HepG2 (cell line): Measurements from ENCODE around the gene CCDC195. TPM values are rescaled to one million over a fixed set of nuclear protein-coding genes. Genes with fewer than 3 reads are reported as not detected.

Experiments
- ATAC-seq: fragments of 200-7000 bp; cut with Tn5 transposase; 3 replicates; pipeline ENCODE4 v1.9.1; 2020; ENCODE audit warnings: mild to moderate bottlenecking, moderate library complexity
- BruUV-seq: library from RNA; stranded (reverse); fragments of 400-500 nt; replicated peaks from 2 replicates; lab custom pipeline; 2021; lab: Mats Ljungman, UMichigan
- CTCF ChIA-PET: fragments of 300-600 bp; formaldehyde crosslinking; extraction: SDS; loops from one replicate; lab custom pipeline; 2021; ENCODE audit warnings: low total read pairs, inconsistent platforms, low intra/inter-chr PET ratio; lab: Yijun Ruan, JAX
- POLR2A ChIA-PET: fragments of 350-600 bp; sonication (Branson Sonifier 250); formaldehyde crosslinking; loops from one replicate; lab custom pipeline; 2020; ENCODE audit warnings: antibody characterized with exemption, inconsistent platforms; lab: Yijun Ruan, JAX
- DNase-seq: peaks from one replicate; pipeline ENCODE4 v3.0.0-alpha.2; 2015; ENCODE audit warnings: low spot score
- FAIRE-seq: peaks from 3 replicates; lab custom pipeline; 2011; peaks lifted over from hg19 to GRCh38; lab: Jason Lieb, UNC
- H2AFZ ChIP-seq: one replicate; pipeline ENCODE4 v1.6.1; 2011; ENCODE audit warnings: low read length, inconsistent platforms
- H3K27ac ChIP-seq: fragments of 300-600 bp; 3 replicates; pipeline ENCODE4 v1.8.0; 2011; ENCODE audit warnings: mixed run types, mild to moderate bottlenecking, mixed read lengths, low read length, inconsistent platforms; ENCODE audit not compliant: insufficient read depth; ENCODE audit errors: extremely low read length
- H3K27me3 ChIP-seq, 2 experiments: fragments of 200-600 bp in 1 of 2; 2 replicates in 1 of 2; 3 replicates in 1 of 2; pipeline versions ENCODE4 v1.6.0 to v1.8.0; 2011; ENCODE audit warnings: low read length in 2 of 2, mild to moderate bottlenecking in 2 of 2, moderate library complexity in 2 of 2, inconsistent platforms in 1 of 2; ENCODE audit not compliant: insufficient read depth in 2 of 2, control insufficient read depth in 1 of 2
- H3K36me3 ChIP-seq, 2 experiments: fragments of 200-600 bp in 1 of 2; replicated peaks in 1 of 2; 2 replicates in 1 of 2; 3 replicates in 1 of 2; pipeline versions ENCODE4 v1.5.1 to v1.8.0; 2011; ENCODE audit warnings: low read length in 2 of 2, inconsistent platforms in 1 of 2; ENCODE audit not compliant: insufficient read depth in 2 of 2, control insufficient read depth in 1 of 2
- H3K4me1 ChIP-seq: 2 replicates; pipeline ENCODE4 v1.5.1; 2012; ENCODE audit warnings: low read length, inconsistent platforms; ENCODE audit not compliant: insufficient read depth
- H3K4me2 ChIP-seq: 2 replicates; pipeline ENCODE4 v1.6.0; 2011; ENCODE audit warnings: low read depth, low read length, inconsistent platforms
- H3K4me3 ChIP-seq, 3 experiments: fragments of 200-600 bp in 1 of 3; sonication (generic), shearing (Covaris generic) in 1 of 3; replicated peaks in 1 of 3; 2 replicates each; pipeline ENCODE4 v1.5.1; 2011 to 2016; ENCODE audit warnings: low read length in 3 of 3, inconsistent platforms in 2 of 3, low read depth in 2 of 3, mild to moderate bottlenecking in 2 of 3, control low read depth in 1 of 3, mixed read lengths in 1 of 3; ENCODE audit not compliant: insufficient read depth in 1 of 3
- H3K79me2 ChIP-seq: one replicate; pipeline ENCODE4 v1.6.1; 2011; ENCODE audit warnings: low read length, inconsistent platforms; ENCODE audit not compliant: insufficient read depth
- H3K9ac ChIP-seq: 2 replicates; pipeline ENCODE4 v1.6.0; 2011; ENCODE audit warnings: mild to moderate bottlenecking, low read depth, low read length, inconsistent platforms; ENCODE audit not compliant: insufficient read depth
- H3K9me3 ChIP-seq: 2 replicates; pipeline ENCODE4 v1.5.1; 2012; ENCODE audit warnings: mild to moderate bottlenecking, low read length
- H4K20me1 ChIP-seq: 2 replicates; pipeline ENCODE4 v1.6.0; 2011; ENCODE audit warnings: inconsistent platforms, mild to moderate bottlenecking, low read length, moderate library complexity; ENCODE audit not compliant: insufficient read depth
- ATF7 ChIP-seq, 2 experiments: fragments of 450-650 bp in 1 of 2; sonication (generic) in 1 of 2; formaldehyde crosslinking in 1 of 2; IDR thresholded peaks; 2 replicates each; pipeline versions ENCODE4 v1.4.0 to v1.6.1; 2016 to 2020; ENCODE audit warnings: antibody characterized with exemption in 1 of 2, mild to moderate bottlenecking in 1 of 2, missing genetic modification reagents in 1 of 2
- CREB1 ChIP-seq, 2 experiments: fragments of 450-650 bp in 1 of 2; IDR thresholded peaks; 2 replicates each; pipeline ENCODE4 v1.6.1; 2016 to 2017; ENCODE audit warnings: control low read depth in 1 of 2, mild to moderate bottlenecking in 1 of 2, missing compliant biosample characterization in 1 of 2, missing genetic modification characterization in 1 of 2
- FOXA1 ChIP-seq, 2 experiments: fragments of 450-650 bp in 1 of 2; sonication (generic) in 1 of 2; formaldehyde crosslinking in 1 of 2; IDR thresholded peaks; 2 replicates each; pipeline versions ENCODE4 v1.4.0 to v1.6.1; 2016 to 2020; ENCODE audit warnings: missing genetic modification reagents in 1 of 2
- FOXP1 ChIP-seq, 2 experiments: fragments of 450-650 bp in 1 of 2; IDR thresholded peaks; 2 replicates each; pipeline ENCODE4 v1.6.1; 2017 to 2018; ENCODE audit warnings: antibody characterized with exemption in 1 of 2
- HDAC6 ChIP-seq: fragments of 200-600 bp; sonication (generic); IDR thresholded peaks from 2 replicates; pipeline ENCODE4 v1.7.0; 2017; ENCODE audit warnings: mild to moderate bottlenecking, antibody characterized with exemption, low read length, low read depth
- IKZF4 ChIP-seq: sonication (generic); formaldehyde crosslinking; IDR thresholded peaks from 2 replicates; pipeline ENCODE4 v1.5.1; 2020; ENCODE audit warnings: borderline replicate concordance, mild to moderate bottlenecking, low read depth, missing genetic modification reagents; ENCODE audit errors: not compliant biosample characterization
- KDM6A ChIP-seq: IDR thresholded peaks from 2 replicates; pipeline ENCODE4 v1.6.1; 2016; ENCODE audit warnings: low read depth
- MED13 ChIP-seq: sonication (generic); formaldehyde crosslinking; IDR thresholded peaks from 2 replicates; pipeline ENCODE4 v1.5.0; 2020; ENCODE audit warnings: missing genetic modification reagents
- PTBP1 ChIP-seq: fragments of 200-400 bp; formaldehyde crosslinking; IDR thresholded peaks from 2 replicates; pipeline ENCODE4 v1.6.1; 2018; ENCODE audit warnings: low read length, low read depth; ENCODE audit not compliant: poor library complexity, severe bottlenecking
- SUZ12 ChIP-seq: fragments of 150-350 bp; IDR thresholded peaks from 2 replicates; pipeline ENCODE4 v1.6.1; 2014; ENCODE audit warnings: low read depth, low read length
- TBX2 ChIP-seq: sonication (generic); formaldehyde crosslinking; IDR thresholded peaks from 2 replicates; pipeline ENCODE4 v1.5.0; 2020; ENCODE audit warnings: missing genetic modification reagents, mild to moderate bottlenecking, borderline replicate concordance
- ZNF260 ChIP-seq: sonication (generic); formaldehyde crosslinking; IDR thresholded peaks from 2 replicates; pipeline ENCODE4 v1.4.0; 2020; ENCODE audit warnings: missing genetic modification reagents, low read depth, mild to moderate bottlenecking, borderline replicate concordance
- ZNF263 ChIP-seq: sonication (generic); formaldehyde crosslinking; IDR thresholded peaks from 2 replicates; pipeline ENCODE4 v1.4.0; 2020; ENCODE audit warnings: missing genetic modification reagents
- ZNF557 ChIP-seq: sonication (generic); formaldehyde crosslinking; IDR thresholded peaks from 2 replicates; pipeline ENCODE4 v1.4.0; 2020; ENCODE audit warnings: missing genetic modification reagents
- WGBS: methylation state at CpG from one replicate; pipeline ENCODE4 v1.1.6; 2017; ENCODE audit warnings: low lambda C conversion rate; 5-methylcytosine and 5-hydroxymethylcytosine counted together
- in situ Hi-C: cut with HindIII; loops from 2 replicates; pipeline ENCODE4 v1.10.0; 2017; ENCODE audit warnings: low pct_unique_long_range_greater_than_20kb; ENCODE audit not compliant: extremely low pct_ligation_motif_present
- intact Hi-C: fragments of 100-400 bp; cut with micrococcal nuclease; formaldehyde crosslinking; loops from one replicate; pipeline ENCODE4 v1.10.0; 2022; ENCODE audit not compliant: unreplicated experiment
- polyA plus RNA-seq, 8 experiments: library from polyadenylated mRNA; depleted of rRNA in 3 of 8; stranded (reverse) in 7 of 8; unstranded in 1 of 8; fragments of >200 nt; fragmentation: Illumina TruSeq in 4 of 8; extraction: Trizol in 4 of 8; gene quantifications; 2 replicates each; pipeline versions ENCODE4 v1.2.1 to v1.2.3, GENCODE V29; 2011 to 2016; ENCODE audit warnings: low read depth in 4 of 8, missing spikeins in 1 of 8, mixed read lengths in 1 of 8; ENCODE audit not compliant: insufficient read depth in 1 of 8
- total RNA-seq, 5 experiments: library from RNA; depleted of rRNA; stranded (reverse); fragments of >200 nt; fragmentation: Illumina TruSeq; extraction: Trizol; gene quantifications; 2 replicates each; pipeline ENCODE4 v1.2.3, GENCODE V29; 2016; ENCODE audit warnings: low read depth in 1 of 5
- TF ChIP-seq, protein P1 (sequence below): sonication (generic); formaldehyde crosslinking; IDR thresholded peaks from 2 replicates; pipeline ENCODE4 v1.8.0; 2022; ENCODE audit warnings: missing genetic modification reagents, mild to moderate bottlenecking, inconsistent platforms, borderline replicate concordance
- TF ChIP-seq, protein P2 (sequence below): sonication (generic); formaldehyde crosslinking; IDR thresholded peaks from 2 replicates; pipeline ENCODE4 v1.5.1; 2020; ENCODE audit warnings: mild to moderate bottlenecking, moderate library complexity, missing genetic modification reagents
- TF ChIP-seq, protein P3 (sequence below): sonication (generic); formaldehyde crosslinking; IDR thresholded peaks from 2 replicates; pipeline ENCODE4 v1.8.0; 2022; ENCODE audit warnings: mild to moderate bottlenecking, missing genetic modification reagents, moderate library complexity
- TF ChIP-seq, protein P4 (sequence below): sonication (generic); formaldehyde crosslinking; IDR thresholded peaks from 2 replicates; pipeline ENCODE4 v1.4.0; 2020; ENCODE audit warnings: mild to moderate bottlenecking, low read depth, missing genetic modification reagents

Gene CCDC195
- total and polyA plus RNA-seq, 2 of the 13 experiments (the other 11 are each of a cell fraction or from before 2014, with no cell fraction given) = not detected

DNA sequence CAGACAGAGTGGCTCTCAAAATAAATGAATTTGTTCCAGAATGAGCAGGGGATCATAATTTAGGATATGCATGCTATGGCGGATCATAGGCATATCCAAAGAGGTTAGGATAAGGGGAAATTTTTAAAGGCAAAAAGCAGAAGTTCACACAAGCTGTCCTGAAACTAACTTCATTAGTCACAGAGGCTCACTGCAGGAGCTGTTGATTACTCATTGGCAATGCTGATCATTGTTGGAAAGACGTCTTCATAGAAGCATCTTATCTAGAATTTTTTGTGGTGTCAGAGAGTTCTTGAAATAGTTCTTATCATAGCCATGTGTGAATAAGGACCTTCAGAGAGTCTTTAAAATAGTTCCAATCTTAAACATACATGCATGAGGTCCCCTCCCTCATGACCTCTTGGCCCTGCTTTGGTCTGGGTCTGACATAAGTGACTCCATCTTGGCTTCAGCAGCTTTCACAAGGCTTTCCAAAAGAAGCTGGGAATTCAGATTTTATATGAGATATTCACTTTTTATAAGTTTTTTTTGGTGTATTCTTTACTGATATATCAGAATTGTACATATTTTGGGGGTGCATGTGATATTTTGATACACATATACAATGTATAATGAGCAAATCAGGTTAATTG is 7.5 kb upstream of the CCDC195 start (continued):
- TF ChIP-seq, protein P1, sequence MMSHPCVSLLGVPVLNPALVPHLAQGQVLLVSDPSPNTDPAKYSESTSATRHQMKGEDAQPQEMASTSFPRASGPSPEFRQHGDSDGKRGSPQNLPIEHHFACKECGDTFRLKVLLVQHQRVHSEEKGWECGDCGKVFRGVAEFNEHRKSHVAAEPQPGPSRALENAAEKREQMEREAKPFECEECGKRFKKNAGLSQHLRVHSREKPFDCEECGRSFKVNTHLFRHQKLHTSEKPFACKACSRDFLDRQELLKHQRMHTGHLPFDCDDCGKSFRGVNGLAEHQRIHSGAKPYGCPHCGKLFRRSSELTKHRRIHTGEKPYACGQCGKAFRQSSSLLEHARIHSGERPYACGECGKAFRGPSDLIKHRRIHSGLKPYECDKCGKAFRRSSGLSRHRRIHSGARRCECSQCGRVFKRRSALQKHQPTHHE (CRISPR knock-in tag) = no peak
- no peak for TF ChIP-seq HDAC6
- TF ChIP-seq, protein P2, sequence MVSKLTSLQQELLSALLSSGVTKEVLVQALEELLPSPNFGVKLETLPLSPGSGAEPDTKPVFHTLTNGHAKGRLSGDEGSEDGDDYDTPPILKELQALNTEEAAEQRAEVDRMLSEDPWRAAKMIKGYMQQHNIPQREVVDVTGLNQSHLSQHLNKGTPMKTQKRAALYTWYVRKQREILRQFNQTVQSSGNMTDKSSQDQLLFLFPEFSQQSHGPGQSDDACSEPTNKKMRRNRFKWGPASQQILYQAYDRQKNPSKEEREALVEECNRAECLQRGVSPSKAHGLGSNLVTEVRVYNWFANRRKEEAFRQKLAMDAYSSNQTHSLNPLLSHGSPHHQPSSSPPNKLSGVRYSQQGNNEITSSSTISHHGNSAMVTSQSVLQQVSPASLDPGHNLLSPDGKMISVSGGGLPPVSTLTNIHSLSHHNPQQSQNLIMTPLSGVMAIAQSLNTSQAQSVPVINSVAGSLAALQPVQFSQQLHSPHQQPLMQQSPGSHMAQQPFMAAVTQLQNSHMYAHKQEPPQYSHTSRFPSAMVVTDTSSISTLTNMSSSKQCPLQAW = no peak
- TF ChIP-seq IKZF4 (CRISPR knock-in tag) = no peak
- no peak for TF ChIP-seq FOXP1 (IDR thresholded peaks at IDR 0.05)
- TF ChIP-seq FOXP1 (CRISPR knock-in tag; IDR thresholded peaks at IDR 0.05) = no peak
- TF ChIP-seq ZNF557 (CRISPR knock-in tag) = no peak
- TF ChIP-seq MED13 (CRISPR knock-in tag) = no peak
- no peak for TF ChIP-seq ZNF263 (CRISPR knock-in tag)
- no peak for TF ChIP-seq CREB1 (IDR thresholded peaks at IDR 0.05)
- TF ChIP-seq CREB1 (CRISPR knock-in tag; IDR thresholded peaks at IDR 0.05) = no peak
- TF ChIP-seq, all 625 proteins: peak for 0

DNA sequence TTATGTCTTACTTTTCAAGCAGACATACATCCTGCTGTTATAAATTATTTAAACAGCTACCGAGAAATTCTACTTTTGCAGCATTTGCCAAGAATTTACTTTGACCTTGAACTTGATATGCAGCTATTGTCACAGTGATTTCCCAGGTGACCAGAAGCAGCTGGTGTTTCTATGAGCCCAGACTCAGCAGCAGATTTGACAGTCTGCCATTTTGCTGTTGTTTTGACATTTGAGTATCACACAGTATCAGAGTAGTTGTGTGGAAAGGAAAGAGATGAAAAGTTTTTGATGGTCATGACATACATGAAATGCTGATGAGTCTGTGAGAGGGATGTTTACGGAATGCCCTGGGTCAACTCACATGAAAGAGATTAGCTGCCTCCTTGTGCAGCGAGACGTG is 6.6 kb upstream of the CCDC195 start:
- ATAC-seq (no peak), DNase-seq (no peak), FAIRE-seq (no peak)
- Histone ChIP-seq H3K27ac (no peak overlapping the region), H3K9ac (no peak overlapping the region), H2AFZ (no peak overlapping the region), H3K4me1 (no peaks in the 10 kb centered on the region), H3K36me3 (no peaks in the 10 kb centered on the region; a peak in 1 of 5 replicates), H4K20me1 (no peaks in the 10 kb centered on the region), H3K27me3 (no peaks in the 10 kb centered on the region), H3K4me3 (no peak overlapping the region), H3K79me2 (no peaks in the 10 kb centered on the region), H3K4me2 (no peak overlapping the region), H3K9me3 (0 out of 2 replicates have a peak, but pooled peaks cover 3% of the 10 kb centered on the region)
- intact Hi-C loops = no loop called here
- POLR2A ChIA-PET = no interaction called here
- BruUV-seq = no TSS peak
- CTCF ChIA-PET = no interaction called here
- 2% methylated on average over 4 of the region's 4 CpGs for WGBS
- in situ Hi-C loops = no loop called here
- TF ChIP-seq ZNF260 (CRISPR knock-in tag) = no peak
- TF ChIP-seq SUZ12 = no peak
- TF ChIP-seq, protein P3, sequence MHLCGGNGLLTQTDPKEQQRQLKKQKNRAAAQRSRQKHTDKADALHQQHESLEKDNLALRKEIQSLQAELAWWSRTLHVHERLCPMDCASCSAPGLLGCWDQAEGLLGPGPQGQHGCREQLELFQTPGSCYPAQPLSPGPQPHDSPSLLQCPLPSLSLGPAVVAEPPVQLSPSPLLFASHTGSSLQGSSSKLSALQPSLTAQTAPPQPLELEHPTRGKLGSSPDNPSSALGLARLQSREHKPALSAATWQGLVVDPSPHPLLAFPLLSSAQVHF = no peak
- TF ChIP-seq ATF7 (IDR thresholded peaks at IDR 0.05) = no peak
- no peak for TF ChIP-seq ATF7 (CRISPR knock-in tag; IDR thresholded peaks at IDR 0.05)
- no peak for TF ChIP-seq FOXA1 (IDR thresholded peaks at IDR 0.05)
- no peak for TF ChIP-seq FOXA1 (CRISPR knock-in tag; IDR thresholded peaks at IDR 0.05)
- TF ChIP-seq PTBP1 = no peak
- TF ChIP-seq, protein P4, sequence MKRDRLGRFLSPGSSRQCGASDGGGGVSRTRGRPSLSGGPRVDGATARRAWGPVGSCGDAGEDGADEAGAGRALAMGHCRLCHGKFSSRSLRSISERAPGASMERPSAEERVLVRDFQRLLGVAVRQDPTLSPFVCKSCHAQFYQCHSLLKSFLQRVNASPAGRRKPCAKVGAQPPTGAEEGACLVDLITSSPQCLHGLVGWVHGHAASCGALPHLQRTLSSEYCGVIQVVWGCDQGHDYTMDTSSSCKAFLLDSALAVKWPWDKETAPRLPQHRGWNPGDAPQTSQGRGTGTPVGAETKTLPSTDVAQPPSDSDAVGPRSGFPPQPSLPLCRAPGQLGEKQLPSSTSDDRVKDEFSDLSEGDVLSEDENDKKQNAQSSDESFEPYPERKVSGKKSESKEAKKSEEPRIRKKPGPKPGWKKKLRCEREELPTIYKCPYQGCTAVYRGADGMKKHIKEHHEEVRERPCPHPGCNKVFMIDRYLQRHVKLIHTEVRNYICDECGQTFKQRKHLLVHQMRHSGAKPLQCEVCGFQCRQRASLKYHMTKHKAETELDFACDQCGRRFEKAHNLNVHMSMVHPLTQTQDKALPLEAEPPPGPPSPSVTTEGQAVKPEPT (CRISPR knock-in tag) = no peak
- TF ChIP-seq TBX2 (CRISPR knock-in tag) = no peak
- TF ChIP-seq KDM6A = no peak
